IgD-negative memory B cell (primary cell): ENCODE data around the gene AATF. TPM values are rescaled to one million over a fixed set of nuclear protein-coding genes. Genes with fewer than 3 reads are reported as not detected.
A peak's percentile ranks its signal among the peaks of the same experiment; 100 is the strongest.

Experiments
- H3K27ac Mint-ChIP-seq, 3 donors: one replicate each; pipeline ENCODE4 v1.8.0; 2020 to 2022; ENCODE audit warnings: mild to moderate bottlenecking in 3 of 3, mixed read lengths in 3 of 3, moderate library complexity in 1 of 3
- H3K27me3 Mint-ChIP-seq: one replicate; pipeline ENCODE4 v1.8.0; 2021; ENCODE audit warnings: mixed read lengths
- H3K36me3 Mint-ChIP-seq: one replicate; pipeline ENCODE4 v1.8.0; 2020; ENCODE audit warnings: mild to moderate bottlenecking, mixed read lengths
- H3K4me1 Mint-ChIP-seq, 3 donors: one replicate each; pipeline ENCODE4 v1.8.0; 2020 to 2022; ENCODE audit warnings: mixed read lengths in 3 of 3, mild to moderate bottlenecking in 1 of 3
- H3K4me3 Mint-ChIP-seq, 4 donors: one replicate each; pipeline ENCODE4 v1.8.0; 2020 to 2022; ENCODE audit warnings: mild to moderate bottlenecking in 4 of 4, mixed read lengths in 4 of 4, moderate library complexity in 3 of 4
- H3K9me3 Mint-ChIP-seq, 3 donors: one replicate each; pipeline ENCODE4 v1.8.0; 2020 to 2021; ENCODE audit warnings: mixed read lengths in 3 of 3, mild to moderate bottlenecking in 1 of 3
- polyA plus RNA-seq: library from polyadenylated mRNA; unstranded; fragments of 300-500 nt; fragmentation: Illumina TruSeq; gene quantifications from one replicate; pipeline ENCODE4 v1.2.3, GENCODE V29; 2021

Gene AATF
- polyA plus RNA-seq, 1 donor from 2014 or later = 98.0 TPM

DNA sequence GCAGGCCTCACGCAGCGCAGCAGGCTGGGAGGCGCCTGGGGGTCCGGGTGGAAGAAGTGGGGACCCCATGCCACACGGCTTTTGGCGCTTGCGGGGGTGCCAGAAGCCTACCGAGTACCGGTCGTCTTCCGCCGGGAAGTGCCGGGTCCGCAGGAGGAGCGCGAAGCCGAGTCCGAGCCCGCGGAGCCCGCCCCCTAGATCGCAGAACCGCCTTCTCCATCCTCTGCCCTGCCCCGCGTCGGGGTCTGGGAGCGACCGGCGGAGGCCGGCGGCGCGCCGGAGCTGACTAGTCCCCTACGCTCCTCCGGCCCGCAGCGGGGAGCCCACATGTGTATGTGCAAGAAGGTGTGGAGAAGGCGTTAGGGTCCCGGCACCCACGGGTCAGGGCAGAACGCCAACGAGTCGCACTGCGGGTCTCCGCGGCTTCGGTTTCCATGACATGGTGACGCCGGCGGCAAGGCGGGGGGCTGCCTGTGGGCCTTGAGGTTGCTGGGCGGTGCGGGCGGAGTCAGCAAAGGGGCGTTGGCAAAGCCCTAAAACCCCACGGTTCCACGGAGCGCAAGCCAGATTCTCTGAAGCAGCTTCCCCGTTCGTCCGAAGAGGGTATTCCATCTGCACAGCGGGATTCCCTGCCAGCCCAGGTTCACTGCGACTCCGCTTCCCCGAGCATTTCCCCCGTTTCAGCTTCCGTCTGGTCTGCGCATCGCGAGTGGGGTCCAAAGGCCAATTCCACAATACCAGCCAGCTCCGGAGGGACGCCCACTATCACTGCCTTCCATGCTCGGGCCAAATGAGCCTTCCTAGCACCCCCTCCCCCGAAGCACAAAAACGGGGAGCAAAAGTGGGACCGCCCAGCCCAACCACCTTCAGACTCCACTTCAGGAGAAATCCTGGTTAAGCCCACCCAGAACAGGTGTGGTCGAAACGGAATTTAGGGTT lies 13.8 kb upstream of the AATF start:
- peaks cover 9 to 35% (median 26%) of the 10 kb centered on the region in 3 donors for H3K4me1 Mint-ChIP-seq
- H3K4me3 Mint-ChIP-seq = peak overlapping the region; percentile 12 to 77 (median 68)
- peaks cover 84% of the 10 kb centered on the region for H3K27me3 Mint-ChIP-seq
- peaks cover 0 to 9% (median 0%) of the 10 kb centered on the region in 3 donors for H3K9me3 Mint-ChIP-seq
- peaks cover 3% of the 10 kb centered on the region for H3K36me3 Mint-ChIP-seq
- peak overlapping the region; percentile 83 to 93 (median 87) for H3K27ac Mint-ChIP-seq

DNA sequence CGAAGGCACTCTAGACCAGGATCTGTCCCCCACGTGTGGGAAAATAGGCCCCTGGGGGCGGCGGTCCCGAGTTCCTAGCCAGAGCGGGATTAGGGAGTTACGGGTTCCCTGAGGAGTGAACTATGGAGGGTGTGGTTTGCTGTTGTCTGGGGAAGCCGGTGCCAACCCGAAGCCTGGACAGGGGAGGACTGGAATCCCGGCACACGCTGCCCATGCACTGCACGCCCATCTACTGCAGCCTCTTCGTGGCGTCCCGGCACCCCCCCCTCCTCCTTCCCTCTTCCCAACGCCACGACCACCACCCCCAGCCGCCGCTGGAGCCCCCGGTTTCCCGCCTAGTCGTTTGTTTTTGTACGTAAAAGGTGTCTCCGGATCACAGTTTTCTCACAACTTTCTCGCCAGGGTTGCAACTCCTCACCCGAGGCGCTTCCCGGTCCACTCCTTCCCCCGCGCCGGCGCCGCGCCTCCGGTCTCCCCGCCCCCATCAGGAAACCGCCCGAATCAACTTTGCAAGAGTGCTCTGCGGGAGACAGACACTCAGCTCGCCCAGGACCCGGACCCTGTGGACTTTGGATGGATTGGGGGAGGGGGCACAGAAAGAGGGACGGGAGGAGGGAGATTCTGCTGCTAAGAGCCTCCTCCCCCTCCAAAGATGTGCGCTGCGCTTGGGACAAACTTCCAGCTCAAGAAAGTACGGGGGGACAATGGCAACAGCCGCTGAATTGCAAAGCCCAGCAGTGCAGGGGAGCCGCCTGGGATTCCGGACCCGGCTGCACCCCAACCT lies 12.9 kb upstream of the AATF start:
- Mint-ChIP-seq H3K4me1 (peaks cover 9 to 35% (median 26%) of the 10 kb centered on the region in 3 donors), H3K27me3 (peaks cover 84% of the 10 kb centered on the region), H3K36me3 (peaks cover 3% of the 10 kb centered on the region), H3K9me3 (peaks cover 0 to 9% (median 0%) of the 10 kb centered on the region in 3 donors), H3K4me3 (peak overlapping the region; percentile 61 to 87 (median 82)), H3K27ac (peak overlapping the region; percentile 83 to 93 (median 87))

DNA sequence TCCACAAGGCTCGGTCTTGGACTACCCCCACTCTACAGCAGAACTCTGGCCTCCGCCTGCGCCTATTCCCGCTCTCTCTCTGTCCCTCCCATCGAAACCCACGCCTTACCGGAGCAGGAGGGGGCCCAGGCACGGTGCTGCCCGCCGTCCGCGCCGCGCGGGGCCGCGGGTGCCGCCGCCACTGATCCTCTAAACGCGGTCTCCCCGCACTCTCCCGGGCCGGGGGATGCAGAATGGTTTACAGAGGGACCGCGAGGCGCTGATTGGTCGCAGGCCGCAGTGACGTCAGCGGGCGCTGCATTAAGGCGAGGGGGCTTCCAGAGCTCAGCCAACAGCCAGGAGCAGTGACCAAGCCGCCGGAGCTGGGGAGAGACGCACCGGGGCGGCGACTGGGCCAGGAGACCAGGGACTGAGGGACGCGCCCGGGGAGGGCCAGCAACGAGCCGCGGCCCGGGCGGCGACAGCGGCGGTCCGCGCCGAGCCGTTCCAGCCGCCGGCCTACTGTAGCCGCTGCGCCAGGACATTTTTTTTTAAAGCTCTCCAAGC lies 12.2 kb upstream of the AATF start:
- Mint-ChIP-seq H3K27me3 (peaks cover 85% of the 10 kb centered on the region), H3K9me3 (peaks cover 0 to 9% (median 0%) of the 10 kb centered on the region in 3 donors)

DNA sequence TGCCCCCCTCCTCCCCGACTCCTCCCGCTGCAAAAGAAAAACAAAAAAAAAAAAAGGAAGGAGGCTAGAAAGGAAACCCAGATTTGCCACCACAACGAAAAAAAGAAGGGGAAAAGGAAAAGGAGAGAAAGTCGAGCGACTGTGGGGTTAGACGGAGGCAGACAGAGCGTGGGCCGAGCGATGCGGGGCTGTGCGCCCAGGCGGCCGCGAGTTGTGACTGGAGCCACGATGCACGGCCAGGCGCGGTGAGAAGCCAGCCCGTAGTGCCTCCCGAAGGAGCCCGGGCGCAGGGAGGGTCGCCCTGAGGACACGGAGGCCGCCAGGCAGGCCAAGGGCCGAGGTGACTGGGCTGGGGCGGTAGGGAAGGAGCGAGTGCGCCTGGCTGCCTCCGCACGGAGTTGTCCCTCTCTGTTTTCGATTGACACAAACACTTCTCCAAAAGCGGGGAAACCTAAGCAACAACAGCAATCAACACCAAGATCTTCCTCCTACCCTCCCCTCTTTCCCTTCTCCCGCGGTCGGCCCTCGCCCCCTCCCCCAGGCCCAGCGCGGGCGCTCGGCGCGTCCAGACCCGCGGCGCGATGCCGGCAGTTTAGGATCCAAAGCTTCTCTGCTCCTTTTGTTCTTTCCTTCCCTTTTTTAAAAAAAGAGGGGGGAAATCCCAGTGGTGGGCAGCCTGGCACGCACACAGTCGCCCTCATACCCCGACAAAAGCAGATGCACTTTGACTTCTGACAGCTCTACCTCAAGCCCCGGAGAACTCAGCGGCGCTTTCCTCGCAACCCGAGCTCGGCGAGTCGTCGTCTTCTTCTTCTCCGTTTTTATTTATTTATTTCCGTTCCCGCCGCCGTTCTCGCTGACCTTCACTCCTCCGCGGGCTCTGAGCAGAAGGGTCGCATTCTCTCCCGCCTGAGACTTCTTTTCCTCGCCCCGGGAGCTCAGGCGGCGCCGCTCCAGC lies 11.5 kb upstream of the AATF start, which contains the start of gene LHX1:
Gene LHX1 (plus strand): TSS at position 475 of the 958 bp plus-strand sequence. CDS start 723 bp downstream, outside the sequence.
- peak within 1 kb of the TSS; percentile 75 to 96 (median 90) for H3K4me3 Mint-ChIP-seq
- H3K4me1 Mint-ChIP-seq = peaks cover 9 to 25% (median 23%) of the 10 kb centered on the region in 3 donors
- H3K27me3 Mint-ChIP-seq = peaks cover 81% of the 10 kb centered on the region
- peaks cover 1% of the 10 kb centered on the region for H3K36me3 Mint-ChIP-seq
- H3K9me3 Mint-ChIP-seq = peaks cover 0 to 9% (median 0%) of the 10 kb centered on the region in 3 donors
- peak within 1 kb of the TSS; percentile 74 to 93 (median 80) for H3K27ac Mint-ChIP-seq

More for the DNA sequence above, 12.2 kb upstream of the AATF start:
- peak overlapping the region; percentile 68 to 96 (median 83) for H3K4me3 Mint-ChIP-seq
- peaks cover 9 to 30% (median 29%) of the 10 kb centered on the region in 3 donors for H3K4me1 Mint-ChIP-seq
- peak overlapping the region; percentile 50 to 93 (median 71) for H3K27ac Mint-ChIP-seq
- peaks cover 1% of the 10 kb centered on the region for H3K36me3 Mint-ChIP-seq

DNA sequence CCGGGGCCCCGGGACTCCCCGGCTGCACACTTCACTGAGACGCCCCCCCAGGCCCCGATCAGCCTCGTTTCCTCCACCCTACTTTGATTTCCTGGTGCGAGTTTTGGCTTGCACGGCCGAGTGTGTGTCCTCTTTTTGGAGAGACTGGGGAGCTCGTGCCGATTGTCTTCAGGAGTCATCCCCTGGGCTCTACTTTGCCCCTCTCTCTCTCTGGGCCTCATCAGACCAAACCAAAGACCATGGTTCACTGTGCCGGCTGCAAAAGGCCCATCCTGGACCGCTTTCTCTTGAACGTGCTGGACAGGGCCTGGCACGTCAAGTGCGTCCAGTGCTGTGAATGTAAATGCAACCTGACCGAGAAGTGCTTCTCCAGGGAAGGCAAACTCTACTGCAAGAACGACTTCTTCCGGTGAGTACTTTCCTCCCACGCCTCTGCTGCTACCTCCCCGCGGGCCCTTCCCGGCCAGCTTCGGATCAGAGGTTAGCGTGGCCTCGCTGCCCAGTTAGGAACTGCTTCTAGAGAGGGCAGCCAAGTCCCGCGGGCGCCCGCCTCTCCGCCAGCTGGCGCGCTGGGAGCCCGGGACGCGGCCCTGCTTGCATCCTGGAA lies 10.7 kb upstream of the AATF start:
- Mint-ChIP-seq H3K4me1 (peaks cover 9 to 22% (median 21%) of the 10 kb centered on the region in 3 donors), H3K27me3 (peaks cover 75% of the 10 kb centered on the region), H3K27ac (peak overlapping the region; percentile 74 to 93 (median 78)), H3K9me3 (peaks cover 0 to 9% (median 0%) of the 10 kb centered on the region in 3 donors), H3K4me3 (peak overlapping the region; percentile 75 to 96 (median 90)), H3K36me3 (peaks cover 1% of the 10 kb centered on the region)

DNA sequence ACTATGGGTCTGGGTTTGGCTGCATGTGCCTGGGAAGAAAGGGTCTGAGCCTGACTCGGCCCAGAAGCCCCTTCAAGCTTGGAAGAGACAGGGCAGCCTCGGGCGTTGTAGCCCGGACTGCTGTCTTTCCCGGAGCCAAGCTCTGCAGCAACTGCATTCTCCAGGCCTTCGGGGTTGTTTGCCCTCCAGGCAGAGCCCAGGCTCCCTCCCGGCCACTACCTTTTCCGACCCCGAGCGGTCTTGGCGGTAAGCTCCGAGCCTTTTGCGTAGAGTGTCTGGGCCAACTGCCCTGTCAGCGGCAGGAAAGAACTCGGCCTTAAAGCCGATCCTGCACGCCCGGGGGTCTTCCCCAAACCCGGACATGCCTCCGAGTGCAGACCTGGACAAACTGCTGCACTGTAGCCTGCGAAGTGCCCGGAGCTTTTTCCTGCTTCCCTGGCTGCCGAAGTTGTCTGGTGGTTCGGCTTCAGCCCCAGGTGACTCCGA lies 10.1 kb upstream of the AATF start:
- peaks cover 9 to 21% (median 20%) of the 10 kb centered on the region in 3 donors for H3K4me1 Mint-ChIP-seq
- peak overlapping the region; percentile 78 to 93 (median 87) for H3K27ac Mint-ChIP-seq
- peaks cover 71% of the 10 kb centered on the region for H3K27me3 Mint-ChIP-seq
- peak overlapping the region; percentile 38 to 96 (median 84) for H3K4me3 Mint-ChIP-seq
- H3K9me3 Mint-ChIP-seq = peaks cover 0 to 10% (median under 1%) of the 10 kb centered on the region in 3 donors
- H3K36me3 Mint-ChIP-seq = peaks cover 1% of the 10 kb centered on the region

DNA sequence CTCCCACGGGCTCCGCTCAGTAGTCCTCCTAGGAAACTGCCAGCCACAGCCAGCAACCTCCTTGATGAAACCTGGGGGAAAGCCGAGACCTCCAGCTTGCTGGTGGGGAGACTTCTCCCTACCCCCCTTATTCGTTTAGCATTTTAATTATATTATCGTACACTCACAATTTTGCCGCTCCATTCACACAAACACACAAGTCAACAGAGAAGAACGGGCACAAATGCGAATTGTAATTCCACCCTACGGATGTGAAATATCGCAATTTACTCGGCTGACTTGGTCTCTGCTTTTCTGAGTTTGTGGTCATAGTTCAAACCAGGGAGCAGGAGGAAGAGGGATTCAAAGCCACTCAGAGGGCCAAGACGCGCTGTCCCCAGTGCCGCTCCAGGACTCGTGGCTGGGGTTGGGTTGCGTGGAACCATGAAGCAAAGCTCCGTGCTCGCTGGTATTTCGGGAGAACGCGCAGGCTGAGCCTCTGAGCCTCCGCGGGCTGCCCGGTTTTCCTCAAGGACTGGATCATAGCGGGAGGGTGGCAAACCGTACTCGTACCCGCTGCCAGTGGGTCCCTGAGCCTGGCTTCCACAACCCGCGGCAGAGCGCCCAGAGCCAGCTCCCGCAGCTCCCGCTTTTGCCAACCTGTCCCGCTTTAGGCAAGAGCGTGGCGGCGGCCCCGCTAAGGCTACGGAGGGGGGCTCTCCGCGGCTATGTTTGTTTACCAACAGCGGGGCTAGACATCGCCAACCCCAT lies 9.5 kb upstream of the AATF start:
- Mint-ChIP-seq H3K4me1 (peaks cover 7 to 16% (median 15%) of the 10 kb centered on the region in 3 donors), H3K27ac (peak overlapping the region; percentile 64 to 93 (median 87)), H3K27me3 (peaks cover 69% of the 10 kb centered on the region), H3K9me3 (peaks cover 0 to 11% (median 3%) of the 10 kb centered on the region in 3 donors), H3K36me3 (peaks cover 1% of the 10 kb centered on the region), H3K4me3 (peak overlapping the region; percentile 30 to 96 (median 60))

DNA sequence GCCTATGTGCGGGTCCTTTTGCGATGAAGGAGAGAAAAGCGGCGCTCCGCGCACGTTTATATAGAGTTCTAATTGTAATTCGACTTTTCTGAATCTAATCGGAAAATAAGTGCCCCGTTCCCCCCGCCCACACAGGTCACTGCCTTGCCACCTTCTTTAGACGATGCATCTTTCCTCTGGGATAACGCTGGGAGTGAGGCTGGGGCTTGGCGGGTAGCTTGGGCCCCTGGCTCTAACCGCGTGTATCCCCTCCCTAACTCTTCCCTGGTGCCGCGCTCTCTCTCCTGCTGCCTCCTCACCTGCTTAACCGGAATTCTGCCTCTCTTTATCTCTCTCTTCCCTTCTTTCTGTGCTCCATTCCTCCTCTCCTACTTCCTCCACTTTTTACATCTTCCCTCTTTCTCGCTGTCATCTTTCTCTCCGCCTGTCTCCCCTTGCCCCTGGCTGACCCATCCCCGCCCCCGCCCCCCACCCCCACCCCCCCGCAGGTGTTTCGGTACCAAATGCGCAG lies 8.9 kb upstream of the AATF start:
- H3K9me3 Mint-ChIP-seq = peaks cover 0 to 11% (median 3%) of the 10 kb centered on the region in 3 donors
- H3K4me1 Mint-ChIP-seq = peaks cover 7 to 16% (median 15%) of the 10 kb centered on the region in 3 donors
- H3K27ac Mint-ChIP-seq = peak overlapping the region; percentile 73 to 93 (median 87)
- peak overlapping the region; percentile 30 to 96 (median 53) for H3K4me3 Mint-ChIP-seq
- H3K36me3 Mint-ChIP-seq = peaks cover 1% of the 10 kb centered on the region
- peaks cover 72% of the 10 kb centered on the region for H3K27me3 Mint-ChIP-seq

DNA sequence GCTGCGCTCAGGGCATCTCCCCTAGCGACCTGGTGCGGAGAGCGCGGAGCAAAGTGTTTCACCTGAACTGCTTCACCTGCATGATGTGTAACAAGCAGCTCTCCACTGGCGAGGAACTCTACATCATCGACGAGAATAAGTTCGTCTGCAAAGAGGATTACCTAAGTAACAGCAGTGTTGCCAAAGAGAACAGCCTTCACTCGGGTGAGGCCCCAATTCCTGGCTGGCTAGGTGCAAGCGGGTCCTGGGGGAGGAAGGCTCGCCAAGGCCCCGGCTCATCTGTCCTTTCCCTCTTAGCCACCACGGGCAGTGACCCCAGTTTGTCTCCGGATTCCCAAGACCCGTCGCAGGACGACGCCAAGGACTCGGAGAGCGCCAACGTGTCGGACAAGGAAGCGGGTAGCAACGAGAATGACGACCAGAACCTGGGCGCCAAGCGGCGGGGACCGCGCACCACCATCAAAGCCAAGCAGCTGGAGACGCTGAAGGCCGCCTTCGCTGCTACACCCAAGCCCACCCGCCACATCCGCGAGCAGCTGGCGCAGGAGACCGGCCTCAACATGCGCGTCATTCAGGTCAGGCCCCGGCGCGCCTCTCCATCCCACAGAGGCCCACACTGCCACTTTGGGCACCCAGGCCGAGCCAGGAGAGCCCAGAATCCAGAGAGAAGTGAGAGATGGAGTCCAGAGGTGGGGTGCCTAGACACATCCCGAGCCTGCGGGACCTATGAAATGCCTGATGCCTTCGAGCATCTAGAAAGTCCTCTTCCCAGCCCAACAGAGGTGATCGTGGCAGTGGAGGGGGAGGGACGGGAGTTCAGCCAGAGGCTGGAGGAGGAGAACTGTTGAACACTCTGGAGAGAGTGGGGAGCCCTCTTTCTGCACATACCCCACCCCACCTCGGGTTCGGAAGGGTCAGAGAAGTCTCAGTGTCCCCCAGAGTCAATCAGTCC lies 8.2 kb upstream of the AATF start:
- peaks cover 7 to 15% (median 13%) of the 10 kb centered on the region in 3 donors for H3K4me1 Mint-ChIP-seq

DNA sequence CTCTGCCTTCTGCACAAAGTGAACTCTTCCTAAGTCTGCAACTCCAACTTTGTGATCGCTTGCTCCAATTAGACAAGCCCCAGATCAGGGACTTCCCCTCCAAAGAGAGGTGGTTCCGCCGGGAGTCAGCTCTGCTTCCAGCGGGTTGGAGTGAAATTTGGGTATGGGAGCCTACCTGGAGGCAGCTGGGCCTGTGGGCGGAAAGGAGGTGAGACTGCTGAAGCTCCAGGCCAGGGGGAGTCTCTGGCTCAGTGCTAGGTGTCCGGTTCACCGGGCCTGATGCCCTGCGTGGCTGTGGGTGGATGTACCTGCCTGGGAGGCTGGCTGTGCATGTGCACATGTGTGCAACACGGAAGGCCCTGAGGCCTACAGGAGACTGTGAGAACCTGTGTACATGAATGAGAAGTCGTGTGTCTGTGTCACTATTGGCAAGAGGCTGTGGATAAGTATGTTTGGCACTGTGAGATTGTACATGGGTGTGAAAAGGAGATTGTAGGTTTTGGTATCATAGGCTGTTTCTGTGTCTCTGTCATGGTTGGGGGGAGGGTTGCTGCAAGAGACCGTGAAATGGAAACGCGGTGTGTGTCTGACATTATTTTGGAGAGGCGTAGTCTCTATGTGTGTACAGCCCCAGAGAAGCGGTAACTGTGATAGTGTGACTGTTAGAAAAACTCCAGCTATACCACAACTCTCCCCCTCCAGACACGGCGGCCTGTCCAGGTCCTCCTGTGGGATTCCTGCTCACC lies 7.3 kb upstream of the AATF start:
- H3K4me1 Mint-ChIP-seq = peaks cover 7 to 15% (median 13%) of the 10 kb centered on the region in 3 donors

More for the DNA sequence above, 8.2 kb upstream of the AATF start:
- peak overlapping the region; percentile 72 to 93 (median 87) for H3K27ac Mint-ChIP-seq
- peaks cover 70% of the 10 kb centered on the region for H3K27me3 Mint-ChIP-seq
- H3K4me3 Mint-ChIP-seq = peak overlapping the region in 3 of 4 donors; percentile 70 to 96 (median 70)
- H3K36me3 Mint-ChIP-seq = peaks cover 1% of the 10 kb centered on the region
- H3K9me3 Mint-ChIP-seq = peaks cover 0 to 9% (median 3%) of the 10 kb centered on the region in 3 donors

More for the DNA sequence above, 7.3 kb upstream of the AATF start:
- H3K27me3 Mint-ChIP-seq = peaks cover 69% of the 10 kb centered on the region
- peaks cover 0 to 9% (median 3%) of the 10 kb centered on the region in 3 donors for H3K9me3 Mint-ChIP-seq
- H3K36me3 Mint-ChIP-seq = peaks cover 1% of the 10 kb centered on the region
- H3K4me3 Mint-ChIP-seq = peak overlapping the region; percentile 3 to 96 (median 58)
- peak overlapping the region; percentile 83 to 93 (median 87) for H3K27ac Mint-ChIP-seq
